HepG2 (cell line): Measurements from ENCODE around the gene DNMBP. TPM values are rescaled to one million over a fixed set of nuclear protein-coding genes. Genes with fewer than 3 reads are reported as not detected.
A peak's percentile ranks its signal among the peaks of the same experiment; 100 is the strongest.

Experiments used
- ATAC-seq: fragments of 200-7000 bp; cut with Tn5 transposase; 3 replicates; pipeline ENCODE4 v1.9.1; 2020; ENCODE audit warnings: mild to moderate bottlenecking, moderate library complexity
- BruUV-seq: library from RNA; stranded (reverse); fragments of 400-500 nt; replicated peaks from 2 replicates; lab custom pipeline; 2021; lab: Mats Ljungman, UMichigan
- CTCF ChIA-PET: fragments of 300-600 bp; formaldehyde crosslinking; extraction: SDS; loops from one replicate; lab custom pipeline; 2021; ENCODE audit warnings: low total read pairs, inconsistent platforms, low intra/inter-chr PET ratio; lab: Yijun Ruan, JAX
- POLR2A ChIA-PET: fragments of 350-600 bp; sonication (Branson Sonifier 250); formaldehyde crosslinking; loops from one replicate; lab custom pipeline; 2020; ENCODE audit warnings: antibody characterized with exemption, inconsistent platforms; lab: Yijun Ruan, JAX
- DNase-seq: peaks from one replicate; pipeline ENCODE4 v3.0.0-alpha.2; 2015; ENCODE audit warnings: low spot score
- FAIRE-seq: peaks from 3 replicates; lab custom pipeline; 2011; peaks lifted over from hg19 to GRCh38; lab: Jason Lieb, UNC
- H2AFZ ChIP-seq: one replicate; pipeline ENCODE4 v1.6.1; 2011; ENCODE audit warnings: low read length, inconsistent platforms
- H3K27ac ChIP-seq: fragments of 300-600 bp; 3 replicates; pipeline ENCODE4 v1.8.0; 2011; ENCODE audit warnings: mixed run types, mild to moderate bottlenecking, mixed read lengths, low read length, inconsistent platforms; ENCODE audit not compliant: insufficient read depth; ENCODE audit errors: extremely low read length
- H3K27me3 ChIP-seq, 2 experiments: fragments of 200-600 bp in 1 of 2; 2 replicates in 1 of 2; 3 replicates in 1 of 2; pipeline versions ENCODE4 v1.6.0 to v1.8.0; 2011; ENCODE audit warnings: low read length in 2 of 2, mild to moderate bottlenecking in 2 of 2, moderate library complexity in 2 of 2, inconsistent platforms in 1 of 2; ENCODE audit not compliant: insufficient read depth in 2 of 2, control insufficient read depth in 1 of 2
- H3K36me3 ChIP-seq, 2 experiments: fragments of 200-600 bp in 1 of 2; replicated peaks in 1 of 2; 2 replicates in 1 of 2; 3 replicates in 1 of 2; pipeline versions ENCODE4 v1.5.1 to v1.8.0; 2011; ENCODE audit warnings: low read length in 2 of 2, inconsistent platforms in 1 of 2; ENCODE audit not compliant: insufficient read depth in 2 of 2, control insufficient read depth in 1 of 2
- H3K4me1 ChIP-seq: 2 replicates; pipeline ENCODE4 v1.5.1; 2012; ENCODE audit warnings: low read length, inconsistent platforms; ENCODE audit not compliant: insufficient read depth
- H3K4me2 ChIP-seq: 2 replicates; pipeline ENCODE4 v1.6.0; 2011; ENCODE audit warnings: low read depth, low read length, inconsistent platforms
- H3K4me3 ChIP-seq, 3 experiments: fragments of 200-600 bp in 1 of 3; sonication (generic), shearing (Covaris generic) in 1 of 3; replicated peaks in 1 of 3; 2 replicates each; pipeline ENCODE4 v1.5.1; 2011 to 2016; ENCODE audit warnings: low read length in 3 of 3, inconsistent platforms in 2 of 3, low read depth in 2 of 3, mild to moderate bottlenecking in 2 of 3, control low read depth in 1 of 3, mixed read lengths in 1 of 3; ENCODE audit not compliant: insufficient read depth in 1 of 3
- H3K79me2 ChIP-seq: one replicate; pipeline ENCODE4 v1.6.1; 2011; ENCODE audit warnings: low read length, inconsistent platforms; ENCODE audit not compliant: insufficient read depth
- H3K9ac ChIP-seq: 2 replicates; pipeline ENCODE4 v1.6.0; 2011; ENCODE audit warnings: mild to moderate bottlenecking, low read depth, low read length, inconsistent platforms; ENCODE audit not compliant: insufficient read depth
- H3K9me3 ChIP-seq: 2 replicates; pipeline ENCODE4 v1.5.1; 2012; ENCODE audit warnings: mild to moderate bottlenecking, low read length
- H4K20me1 ChIP-seq: 2 replicates; pipeline ENCODE4 v1.6.0; 2011; ENCODE audit warnings: inconsistent platforms, mild to moderate bottlenecking, low read length, moderate library complexity; ENCODE audit not compliant: insufficient read depth
- ZNF121 ChIP-seq: sonication (generic); formaldehyde crosslinking; IDR thresholded peaks from 2 replicates; pipeline ENCODE4 v1.5.0; 2020; ENCODE audit warnings: mild to moderate bottlenecking, missing genetic modification reagents
- ZNF224 ChIP-seq: sonication (generic); formaldehyde crosslinking; IDR thresholded peaks from 2 replicates; pipeline ENCODE4 v1.5.0; 2020; ENCODE audit warnings: mild to moderate bottlenecking, missing genetic modification reagents
- WGBS: methylation state at CpG from one replicate; pipeline ENCODE4 v1.1.6; 2017; ENCODE audit warnings: low lambda C conversion rate; 5-methylcytosine and 5-hydroxymethylcytosine counted together
- in situ Hi-C: cut with HindIII; loops from 2 replicates; pipeline ENCODE4 v1.10.0; 2017; ENCODE audit warnings: low pct_unique_long_range_greater_than_20kb; ENCODE audit not compliant: extremely low pct_ligation_motif_present
- intact Hi-C: fragments of 100-400 bp; cut with micrococcal nuclease; formaldehyde crosslinking; loops from one replicate; pipeline ENCODE4 v1.10.0; 2022; ENCODE audit not compliant: unreplicated experiment
- polyA plus RNA-seq, 8 experiments: library from polyadenylated mRNA; depleted of rRNA in 3 of 8; stranded (reverse) in 7 of 8; unstranded in 1 of 8; fragments of >200 nt; fragmentation: Illumina TruSeq in 4 of 8; extraction: Trizol in 4 of 8; gene quantifications; 2 replicates each; pipeline versions ENCODE4 v1.2.1 to v1.2.3, GENCODE V29; 2011 to 2016; ENCODE audit warnings: low read depth in 4 of 8, missing spikeins in 1 of 8, mixed read lengths in 1 of 8; ENCODE audit not compliant: insufficient read depth in 1 of 8
- total RNA-seq, 5 experiments: library from RNA; depleted of rRNA; stranded (reverse); fragments of >200 nt; fragmentation: Illumina TruSeq; extraction: Trizol; gene quantifications; 2 replicates each; pipeline ENCODE4 v1.2.3, GENCODE V29; 2016; ENCODE audit warnings: low read depth in 1 of 5
- TF ChIP-seq, protein P1 (sequence below): sonication (generic); formaldehyde crosslinking; IDR thresholded peaks from 2 replicates; pipeline ENCODE4 v1.8.0; 2022; ENCODE audit warnings: missing genetic modification reagents, mild to moderate bottlenecking, moderate library complexity, borderline replicate concordance

Gene DNMBP
- total and polyA plus RNA-seq, 2 of the 13 experiments (the other 11 are each of a cell fraction or from before 2014, with no cell fraction given): 3.6 to 6.3 TPM

DNA sequence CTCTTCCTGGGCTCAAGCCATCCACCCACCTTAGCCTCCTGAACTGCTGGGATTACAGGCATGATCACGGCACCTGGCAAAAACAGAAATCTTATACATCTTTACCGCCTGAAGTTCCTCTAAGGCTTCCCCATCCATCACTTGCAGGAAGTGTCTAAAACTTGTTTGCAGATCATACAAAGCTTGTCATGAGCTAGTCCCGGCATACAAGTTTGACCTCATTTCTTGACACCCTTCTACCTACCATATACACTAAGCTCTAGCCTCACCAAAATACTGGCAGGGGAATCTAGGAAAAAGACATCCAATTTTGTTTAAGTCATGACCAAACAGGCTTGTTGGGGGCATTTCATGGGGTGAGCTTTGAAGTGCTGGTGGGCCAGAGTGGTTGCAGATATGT is 14.5 kb downstream of the DNMBP start (continued):
- TF ChIP-seq, protein P1, sequence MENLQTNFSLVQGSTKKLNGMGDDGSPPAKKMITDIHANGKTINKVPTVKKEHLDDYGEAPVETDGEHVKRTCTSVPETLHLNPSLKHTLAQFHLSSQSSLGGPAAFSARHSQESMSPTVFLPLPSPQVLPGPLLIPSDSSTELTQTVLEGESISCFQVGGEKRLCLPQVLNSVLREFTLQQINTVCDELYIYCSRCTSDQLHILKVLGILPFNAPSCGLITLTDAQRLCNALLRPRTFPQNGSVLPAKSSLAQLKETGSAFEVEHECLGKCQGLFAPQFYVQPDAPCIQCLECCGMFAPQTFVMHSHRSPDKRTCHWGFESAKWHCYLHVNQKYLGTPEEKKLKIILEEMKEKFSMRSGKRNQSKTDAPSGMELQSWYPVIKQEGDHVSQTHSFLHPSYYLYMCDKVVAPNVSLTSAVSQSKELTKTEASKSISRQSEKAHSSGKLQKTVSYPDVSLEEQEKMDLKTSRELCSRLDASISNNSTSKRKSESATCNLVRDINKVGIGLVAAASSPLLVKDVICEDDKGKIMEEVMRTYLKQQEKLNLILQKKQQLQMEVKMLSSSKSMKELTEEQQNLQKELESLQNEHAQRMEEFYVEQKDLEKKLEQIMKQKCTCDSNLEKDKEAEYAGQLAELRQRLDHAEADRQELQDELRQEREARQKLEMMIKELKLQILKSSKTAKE (CRISPR knock-in tag): no peak

DNA sequence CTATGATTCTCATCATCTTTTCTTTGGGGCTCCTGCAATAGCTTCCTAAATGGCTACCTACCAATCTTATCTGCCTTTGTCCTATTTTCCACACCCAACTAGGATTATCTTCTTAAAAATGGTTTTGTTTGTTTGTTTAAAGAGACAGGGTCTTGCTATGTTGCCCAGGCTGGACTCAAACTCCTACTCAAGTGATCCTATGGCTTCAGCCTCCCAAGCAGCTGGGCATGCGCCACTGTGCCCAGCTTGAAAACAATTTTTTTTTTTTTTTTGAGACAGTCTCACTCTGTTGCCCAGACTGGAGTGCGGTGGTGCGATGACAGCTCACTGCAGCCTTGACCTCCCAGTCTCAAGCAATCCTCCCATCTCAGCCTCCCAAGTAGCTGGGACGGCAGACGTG is 14.9 kb downstream of the DNMBP start:
- H3K9ac ChIP-seq: no peak overlapping the region
- ChIA-PET CTCF (no interaction called here), POLR2A (interaction anchor here (1.6 kb wide), 1 partner anchor 15 kb away, joined by 4 read pairs; the partner anchor contains the start of gene DNMBP)
- no peaks in the 10 kb centered on the region for H3K36me3 ChIP-seq
- H3K9me3 ChIP-seq: no peaks in the 10 kb centered on the region
- H3K27me3 ChIP-seq: no peaks in the 10 kb centered on the region
- no peak overlapping the region for H3K4me2 ChIP-seq
- H3K4me1 ChIP-seq: peaks cover 9% of the 10 kb centered on the region
- in situ Hi-C loops (no loop called here), intact Hi-C loops (no loop called here)
- FAIRE-seq: no peak
- H3K4me3 ChIP-seq: no peak overlapping the region
- H2AFZ ChIP-seq: no peak overlapping the region
- H4K20me1 ChIP-seq: no peaks in the 10 kb centered on the region
- ATAC-seq: no peak
- H3K79me2 ChIP-seq: peaks cover 4% of the 10 kb centered on the region
- TF ChIP-seq ZNF121: peak; percentile 74
- no peak for TF ChIP-seq ZNF224 (CRISPR knock-in tag)
- DNase-seq: no peak
- 98% methylated on average over 5 of the region's 5 CpGs for WGBS
- H3K27ac ChIP-seq: no peak overlapping the region
- no TSS peak for BruUV-seq
